Spleen (tissue), 7 donors: ENCODE results near the gene XRCC3.

Experiments used
- CTCF ChIP-seq, 11 experiments: fragments of 200-600 bp in 7 of 11; fragments of 450-650 bp in 4 of 11; sonication (generic) in 4 of 11; IDR thresholded peaks in 8 of 11; conservative IDR thresholded peaks in 3 of 11; 1 replicate in 7 of 11; 2 replicates in 4 of 11; pipeline versions ENCODE4 v1.4.0 to v1.8.0; 2016 to 2021; ENCODE audit warnings: antibody characterized with exemption in 11 of 11, inconsistent platforms in 4 of 11, mild to moderate bottlenecking in 1 of 11
- POLR2A ChIP-seq, 3 donors: fragments of 450-650 bp; IDR thresholded peaks; one replicate each; pipeline ENCODE4 v1.5.1; 2017; ENCODE audit warnings: antibody characterized with exemption in 3 of 3, mild to moderate bottlenecking in 1 of 3
- POLR2AphosphoS5 ChIP-seq, 3 donors: sonication (generic); formaldehyde crosslinking; IDR thresholded peaks; one replicate each; pipeline ENCODE4 v1.5.1; 2017; ENCODE audit warnings: antibody characterized with exemption in 3 of 3
- donor health status: DM: no; HTN: no; CAD: no; lungs with moderate emphysema.
- donor health status: DM: no; HTN: no; CAD: no.
- donor health status: DM: no; HTN: no; CAD: no.

- no peak for TF ChIP-seq CTCF (IDR thresholded peaks at IDR 0.05 in 8 of 11, conservative IDR thresholded peaks at IDR 0.05 in 3 of 11)
- TF ChIP-seq POLR2A (IDR thresholded peaks at IDR 0.05): no peak
- TF ChIP-seq POLR2AphosphoS5 (IDR thresholded peaks at IDR 0.05): peak in 1 of 3 donors; percentile 7
Observed at GRCh38 chr14:103727313-103727980, 12.2 kb upstream of the XRCC3 start.
